HEK293 (cell line): ENCODE data around the gene SOX30.

Experiments
- PATZ1 ChIP-seq: fragments of 450-650 bp; formaldehyde crosslinking; IDR thresholded peaks from 2 replicates; pipeline ENCODE4 v1.5.1; 2016; ENCODE audit warnings: missing biosample characterization, missing genetic modification characterization
- YY1 ChIP-seq: fragments of 450-650 bp; formaldehyde crosslinking; IDR thresholded peaks from 2 replicates; pipeline ENCODE4 v1.5.1; 2018; ENCODE audit warnings: missing biosample characterization, missing genetic modification characterization
- ZNF138 ChIP-seq: fragments of 450-650 bp; formaldehyde crosslinking; IDR thresholded peaks from 2 replicates; pipeline ENCODE4 v1.5.1; 2016; ENCODE audit warnings: missing biosample characterization, missing genetic modification characterization, borderline replicate concordance
- ZNF266 ChIP-seq: fragments of 450-650 bp; formaldehyde crosslinking; IDR thresholded peaks from 2 replicates; pipeline ENCODE4 v1.5.1; 2016; ENCODE audit warnings: missing biosample characterization, missing genetic modification characterization, low read depth
- ZNF311 ChIP-seq: fragments of 450-650 bp; formaldehyde crosslinking; IDR thresholded peaks from 2 replicates; pipeline ENCODE4 v1.5.1; 2017; ENCODE audit warnings: missing biosample characterization, missing genetic modification characterization, borderline replicate concordance
- TF ChIP-seq, protein P1 (sequence below): fragments of 450-650 bp; formaldehyde crosslinking; IDR thresholded peaks from 2 replicates; pipeline ENCODE4 v1.5.1; 2016; ENCODE audit warnings: missing biosample characterization, missing genetic modification characterization
- TF ChIP-seq, protein P2 (sequence below): fragments of 450-650 bp; formaldehyde crosslinking; IDR thresholded peaks from 2 replicates; pipeline ENCODE4 v1.5.1; 2016; ENCODE audit warnings: missing biosample characterization, missing genetic modification characterization

DNA sequence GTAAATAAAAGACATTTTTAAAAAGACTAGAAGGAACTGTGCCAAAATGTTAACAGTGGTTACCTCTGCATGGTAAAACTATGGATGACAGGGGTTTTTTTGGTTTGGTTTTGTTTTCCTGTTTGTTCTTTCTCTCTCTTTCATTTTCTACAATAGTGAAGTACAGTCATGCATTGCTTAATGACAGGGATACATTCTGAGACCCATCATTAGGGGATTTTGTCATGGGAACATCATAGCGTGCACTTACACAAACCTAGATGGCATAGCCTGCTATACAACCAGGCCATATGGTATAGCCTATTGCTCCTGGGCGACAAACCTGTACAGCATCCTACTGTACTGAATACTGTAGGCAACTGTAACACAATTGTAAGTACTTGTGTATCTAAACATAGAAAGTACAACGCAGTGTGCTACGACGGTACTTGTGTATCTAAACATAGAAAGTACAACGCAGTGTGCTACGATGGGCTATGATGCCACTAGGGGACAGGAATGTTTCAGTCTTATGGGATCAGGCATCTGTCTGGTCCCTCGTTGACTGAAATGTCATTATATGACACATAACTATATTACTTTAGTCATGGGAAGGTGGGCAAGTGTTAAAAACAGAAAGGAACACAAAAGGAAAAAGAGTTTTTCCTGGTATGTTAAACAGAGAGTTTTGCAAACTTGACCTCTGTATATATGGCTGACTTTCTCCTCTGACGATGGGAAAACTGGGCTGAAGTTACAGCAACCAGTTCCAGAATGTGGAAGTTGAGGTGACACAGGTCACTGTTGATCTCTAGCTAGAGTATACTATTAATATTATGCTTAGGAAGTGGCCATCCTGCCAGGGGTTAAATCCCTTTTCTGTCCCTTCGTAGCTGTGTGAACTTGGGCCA, 69.3 kb downstream of the SOX30 start:
- TF ChIP-seq, protein P1, sequence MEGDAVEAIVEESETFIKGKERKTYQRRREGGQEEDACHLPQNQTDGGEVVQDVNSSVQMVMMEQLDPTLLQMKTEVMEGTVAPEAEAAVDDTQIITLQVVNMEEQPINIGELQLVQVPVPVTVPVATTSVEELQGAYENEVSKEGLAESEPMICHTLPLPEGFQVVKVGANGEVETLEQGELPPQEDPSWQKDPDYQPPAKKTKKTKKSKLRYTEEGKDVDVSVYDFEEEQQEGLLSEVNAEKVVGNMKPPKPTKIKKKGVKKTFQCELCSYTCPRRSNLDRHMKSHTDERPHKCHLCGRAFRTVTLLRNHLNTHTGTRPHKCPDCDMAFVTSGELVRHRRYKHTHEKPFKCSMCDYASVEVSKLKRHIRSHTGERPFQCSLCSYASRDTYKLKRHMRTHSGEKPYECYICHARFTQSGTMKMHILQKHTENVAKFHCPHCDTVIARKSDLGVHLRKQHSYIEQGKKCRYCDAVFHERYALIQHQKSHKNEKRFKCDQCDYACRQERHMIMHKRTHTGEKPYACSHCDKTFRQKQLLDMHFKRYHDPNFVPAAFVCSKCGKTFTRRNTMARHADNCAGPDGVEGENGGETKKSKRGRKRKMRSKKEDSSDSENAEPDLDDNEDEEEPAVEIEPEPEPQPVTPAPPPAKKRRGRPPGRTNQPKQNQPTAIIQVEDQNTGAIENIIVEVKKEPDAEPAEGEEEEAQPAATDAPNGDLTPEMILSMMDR (tag by site-specific recombination) = no peak
- TF ChIP-seq ZNF266 = no peak
- TF ChIP-seq YY1 (tag by site-specific recombination) = no peak
- TF ChIP-seq ZNF138 (tag by site-specific recombination) = no peak
- no peak for TF ChIP-seq ZNF311 (tag by site-specific recombination)
- TF ChIP-seq, protein P2, sequence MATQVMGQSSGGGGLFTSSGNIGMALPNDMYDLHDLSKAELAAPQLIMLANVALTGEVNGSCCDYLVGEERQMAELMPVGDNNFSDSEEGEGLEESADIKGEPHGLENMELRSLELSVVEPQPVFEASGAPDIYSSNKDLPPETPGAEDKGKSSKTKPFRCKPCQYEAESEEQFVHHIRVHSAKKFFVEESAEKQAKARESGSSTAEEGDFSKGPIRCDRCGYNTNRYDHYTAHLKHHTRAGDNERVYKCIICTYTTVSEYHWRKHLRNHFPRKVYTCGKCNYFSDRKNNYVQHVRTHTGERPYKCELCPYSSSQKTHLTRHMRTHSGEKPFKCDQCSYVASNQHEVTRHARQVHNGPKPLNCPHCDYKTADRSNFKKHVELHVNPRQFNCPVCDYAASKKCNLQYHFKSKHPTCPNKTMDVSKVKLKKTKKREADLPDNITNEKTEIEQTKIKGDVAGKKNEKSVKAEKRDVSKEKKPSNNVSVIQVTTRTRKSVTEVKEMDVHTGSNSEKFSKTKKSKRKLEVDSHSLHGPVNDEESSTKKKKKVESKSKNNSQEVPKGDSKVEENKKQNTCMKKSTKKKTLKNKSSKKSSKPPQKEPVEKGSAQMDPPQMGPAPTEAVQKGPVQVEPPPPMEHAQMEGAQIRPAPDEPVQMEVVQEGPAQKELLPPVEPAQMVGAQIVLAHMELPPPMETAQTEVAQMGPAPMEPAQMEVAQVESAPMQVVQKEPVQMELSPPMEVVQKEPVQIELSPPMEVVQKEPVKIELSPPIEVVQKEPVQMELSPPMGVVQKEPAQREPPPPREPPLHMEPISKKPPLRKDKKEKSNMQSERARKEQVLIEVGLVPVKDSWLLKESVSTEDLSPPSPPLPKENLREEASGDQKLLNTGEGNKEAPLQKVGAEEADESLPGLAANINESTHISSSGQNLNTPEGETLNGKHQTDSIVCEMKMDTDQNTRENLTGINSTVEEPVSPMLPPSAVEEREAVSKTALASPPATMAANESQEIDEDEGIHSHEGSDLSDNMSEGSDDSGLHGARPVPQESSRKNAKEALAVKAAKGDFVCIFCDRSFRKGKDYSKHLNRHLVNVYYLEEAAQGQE (tag by site-specific recombination) = no peak
- TF ChIP-seq PATZ1 = no peak
